ENCODE data around the gene ARHGAP26. TPM values are rescaled to one million over a fixed set of nuclear protein-coding genes. Genes with fewer than 3 reads are reported as not detected.

ARHGAP26 gene
- total and polyA plus RNA-seq, 7 donors = 5.4 to 25.5 (median 19.1) TPM

DNA sequence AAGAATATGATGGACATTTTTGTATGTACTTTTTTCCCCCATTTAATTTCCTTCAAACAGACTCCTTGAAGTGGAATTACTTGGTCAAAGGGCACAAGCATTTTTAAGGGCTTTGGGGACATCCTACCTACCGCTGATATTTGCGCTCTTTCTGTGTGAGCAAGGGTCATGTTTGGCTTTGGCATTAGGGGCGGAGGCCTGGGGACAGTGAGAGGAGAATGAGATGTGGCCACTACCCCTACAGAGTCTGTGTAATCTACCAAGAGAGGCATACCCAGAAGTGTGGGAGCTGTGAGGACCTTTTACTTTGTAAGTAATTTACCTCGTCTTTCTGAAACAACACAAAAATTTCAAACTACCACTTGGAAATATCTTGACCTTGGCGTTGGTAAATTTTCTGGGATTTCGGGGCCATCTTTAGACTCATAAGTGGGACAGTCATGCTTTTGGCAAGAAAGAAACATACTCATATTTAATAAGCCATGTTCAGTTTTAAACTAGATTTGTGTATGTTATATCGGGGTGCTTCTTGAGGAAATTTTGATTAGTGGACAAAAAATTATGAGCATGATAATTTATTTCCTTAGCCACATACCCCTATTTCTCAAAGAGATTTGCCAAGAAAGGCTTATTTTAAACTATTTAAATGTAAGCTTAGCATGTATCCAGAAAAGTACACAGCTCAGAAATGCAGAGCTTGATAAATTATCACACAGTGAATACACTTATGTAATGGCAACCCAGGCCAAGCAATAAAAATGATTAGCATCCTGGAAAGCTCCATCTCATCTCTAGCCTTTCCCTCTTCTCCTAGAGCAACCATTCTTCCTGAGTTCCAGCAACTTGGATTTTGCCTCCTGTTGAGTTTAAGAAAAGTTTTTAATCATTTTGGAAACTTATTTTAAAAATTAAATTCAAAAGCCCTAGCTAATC is 63.6 kb downstream of the ARHGAP26 start:
- H3K4me3 ChIP-seq = no peak overlapping the region
- WGBS, 2 donors = 61 to 80% methylated on average over 7 of the region's 7 CpGs
- H3K27me3 ChIP-seq = no peaks in the 10 kb centered on the region
- TF ChIP-seq POLR2A (IDR thresholded peaks at IDR 0.05) = no peak
- TF ChIP-seq, protein P1, sequence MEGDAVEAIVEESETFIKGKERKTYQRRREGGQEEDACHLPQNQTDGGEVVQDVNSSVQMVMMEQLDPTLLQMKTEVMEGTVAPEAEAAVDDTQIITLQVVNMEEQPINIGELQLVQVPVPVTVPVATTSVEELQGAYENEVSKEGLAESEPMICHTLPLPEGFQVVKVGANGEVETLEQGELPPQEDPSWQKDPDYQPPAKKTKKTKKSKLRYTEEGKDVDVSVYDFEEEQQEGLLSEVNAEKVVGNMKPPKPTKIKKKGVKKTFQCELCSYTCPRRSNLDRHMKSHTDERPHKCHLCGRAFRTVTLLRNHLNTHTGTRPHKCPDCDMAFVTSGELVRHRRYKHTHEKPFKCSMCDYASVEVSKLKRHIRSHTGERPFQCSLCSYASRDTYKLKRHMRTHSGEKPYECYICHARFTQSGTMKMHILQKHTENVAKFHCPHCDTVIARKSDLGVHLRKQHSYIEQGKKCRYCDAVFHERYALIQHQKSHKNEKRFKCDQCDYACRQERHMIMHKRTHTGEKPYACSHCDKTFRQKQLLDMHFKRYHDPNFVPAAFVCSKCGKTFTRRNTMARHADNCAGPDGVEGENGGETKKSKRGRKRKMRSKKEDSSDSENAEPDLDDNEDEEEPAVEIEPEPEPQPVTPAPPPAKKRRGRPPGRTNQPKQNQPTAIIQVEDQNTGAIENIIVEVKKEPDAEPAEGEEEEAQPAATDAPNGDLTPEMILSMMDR (IDR thresholded peaks at IDR 0.05) = no peak
- peak in 3 of 4 donors; percentile 54 to 64 (median 58) for TF ChIP-seq POLR2AphosphoS5 (IDR thresholded peaks at IDR 0.05)
- peak in 1 of 4 donors; percentile 31 for TF ChIP-seq EP300 (IDR thresholded peaks at IDR 0.05)
- intact Hi-C loops (cut with DNase I) = no loop called here
- H3K4me1 ChIP-seq = peaks cover 0 to 67% (median 41%) of the 10 kb centered on the region in 4 donors
- no peak for DNase-seq
- H3K27ac ChIP-seq = peak overlapping the region in 2 of 4 donors; percentile 2 to 45
- no peaks in the 10 kb centered on the region for H3K9me3 ChIP-seq
- no peaks in the 10 kb centered on the region for H3K36me3 ChIP-seq

DNA sequence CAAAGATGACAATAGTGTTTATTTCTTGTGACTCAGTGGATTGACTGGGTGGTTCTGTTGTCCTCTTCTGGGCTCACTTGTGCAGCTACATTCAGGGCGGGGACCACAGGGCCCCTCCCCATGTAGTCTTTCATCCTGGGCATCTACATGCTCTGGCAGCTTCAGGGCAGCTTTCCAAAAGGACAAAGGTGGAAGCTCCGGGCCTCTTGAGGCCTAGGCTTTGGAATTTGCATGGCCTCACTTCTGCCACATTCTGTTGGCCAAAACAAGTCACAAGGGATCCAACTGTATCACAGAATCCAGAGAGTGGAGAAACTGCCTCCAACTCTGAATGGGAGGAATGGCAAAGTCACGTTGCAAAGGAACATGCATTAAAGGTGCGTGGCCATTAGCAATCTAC is 64.3 kb downstream of the ARHGAP26 start:
- Histone ChIP-seq H3K27me3 (no peaks in the 10 kb centered on the region), H3K4me1 (peaks cover 0 to 67% (median 44%) of the 10 kb centered on the region in 4 donors), H3K4me3 (no peak overlapping the region), H3K36me3 (no peaks in the 10 kb centered on the region), H3K27ac (peak overlapping the region in 1 of 4 donors; percentile 45), H3K9me3 (no peaks in the 10 kb centered on the region)
- intact Hi-C loops (cut with DNase I) = no loop called here
- WGBS, 2 donors = 57 to 84% methylated on average over 4 of the region's 4 CpGs
- no peak for DNase-seq
- TF ChIP-seq POLR2A (IDR thresholded peaks at IDR 0.05) (no peak), EP300 (IDR thresholded peaks at IDR 0.05) (no peak)

DNA sequence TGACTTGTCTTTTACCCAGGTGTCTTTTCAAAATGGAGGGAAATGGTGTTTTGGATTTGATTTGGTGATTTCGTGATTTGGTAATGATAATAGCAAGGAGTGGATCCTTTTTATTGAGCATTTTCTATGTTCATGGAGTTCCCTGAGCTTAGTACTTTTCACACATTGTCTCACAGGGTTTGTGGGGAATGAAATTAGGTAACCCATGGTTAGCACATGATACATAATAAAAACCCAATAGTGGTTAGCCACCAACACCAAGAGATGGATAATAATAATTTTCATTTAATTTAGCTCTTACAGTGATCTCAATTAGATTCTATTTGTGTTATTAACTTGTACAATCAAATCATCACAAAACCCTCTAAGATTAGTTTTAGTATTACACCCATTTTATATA is 65.4 kb downstream of the ARHGAP26 start:
- 99% methylated on average over 1 of the region's 1 CpG for WGBS, 2 donors
- peaks cover 0 to 67% (median 44%) of the 10 kb centered on the region in 4 donors for H3K4me1 ChIP-seq
- no peak overlapping the region for H3K4me3 ChIP-seq
- intact Hi-C loops (cut with DNase I) = no loop called here
- no peak for DNase-seq
- no peaks in the 10 kb centered on the region for H3K9me3 ChIP-seq
- H3K36me3 ChIP-seq = no peaks in the 10 kb centered on the region
- TF ChIP-seq EP300 (IDR thresholded peaks at IDR 0.05) = no peak
- TF ChIP-seq POLR2AphosphoS5 (IDR thresholded peaks at IDR 0.05) = no peak
- H3K27ac ChIP-seq = no peak overlapping the region
- no peaks in the 10 kb centered on the region for H3K27me3 ChIP-seq

DNA sequence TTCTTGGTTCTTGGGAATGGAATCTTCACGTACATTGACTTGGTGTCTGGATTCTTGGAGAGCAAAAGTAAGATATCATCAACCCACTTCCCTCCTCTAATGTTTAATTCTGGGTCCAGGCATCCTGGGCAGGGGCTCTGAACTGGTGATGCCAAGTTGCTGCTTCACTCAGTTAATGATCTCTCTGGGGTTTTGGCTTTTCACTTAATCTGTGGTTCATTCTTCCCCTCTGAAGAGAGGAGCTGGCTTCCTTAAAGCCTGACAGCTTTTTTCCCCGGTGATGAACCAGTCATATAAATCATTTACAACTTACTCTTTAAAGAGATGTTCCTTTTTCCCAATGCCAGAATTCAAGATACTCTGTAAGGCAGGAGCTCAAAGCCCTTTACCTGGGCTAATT is 65.9 kb downstream of the ARHGAP26 start:
- 58 to 66% methylated on average over 2 of the region's 2 CpGs for WGBS, 2 donors
- H3K4me1 ChIP-seq = peaks cover 0 to 66% (median 44%) of the 10 kb centered on the region in 4 donors

DNA sequence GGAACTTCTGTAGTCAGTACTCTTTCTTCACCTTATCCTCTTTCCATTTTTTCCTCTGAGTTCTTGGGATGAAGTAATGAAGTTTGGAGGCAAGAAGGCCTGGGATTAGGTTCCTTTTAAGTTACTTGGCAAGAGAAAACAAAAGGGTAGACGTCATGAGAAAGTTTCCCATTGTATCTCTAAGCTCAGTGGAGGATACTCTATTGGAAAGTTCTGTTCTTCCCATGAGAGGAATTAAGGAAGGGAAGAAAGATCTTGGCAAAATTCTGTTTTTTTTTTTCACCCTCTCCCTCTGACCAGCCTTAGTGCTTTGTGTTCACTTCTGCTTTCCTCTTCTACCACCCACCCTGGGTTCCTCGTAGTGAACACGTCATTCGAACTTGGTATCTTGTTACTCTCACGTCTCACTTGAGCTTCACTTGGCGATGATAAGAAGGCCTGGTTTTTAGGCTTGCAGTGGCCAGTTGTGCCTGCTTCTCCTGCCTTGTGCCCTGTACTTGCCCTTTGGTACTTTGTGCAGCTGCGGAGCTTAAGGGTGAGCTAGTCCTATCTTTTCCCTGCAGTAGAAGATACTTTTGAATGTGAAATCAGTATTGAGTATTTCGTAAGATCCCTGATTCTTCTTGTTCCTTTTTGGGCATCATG is 67.0 kb downstream of the ARHGAP26 start:
- no peak overlapping the region for H3K4me3 ChIP-seq
- no peaks in the 10 kb centered on the region for H3K27me3 ChIP-seq
- intact Hi-C loops (cut with DNase I) = no loop called here
- no peaks in the 10 kb centered on the region for H3K9me3 ChIP-seq
- peaks cover 0 to 75% (median 55%) of the 10 kb centered on the region in 4 donors for H3K4me1 ChIP-seq
- no peak for DNase-seq
- TF ChIP-seq, protein P1 (IDR thresholded peaks at IDR 0.05) = no peak
- TF ChIP-seq EP300 (IDR thresholded peaks at IDR 0.05) (no peak), POLR2AphosphoS5 (IDR thresholded peaks at IDR 0.05) (peak in 1 of 4 donors; percentile 7), POLR2A (IDR thresholded peaks at IDR 0.05) (no peak)
- no peaks in the 10 kb centered on the region for H3K36me3 ChIP-seq
- peak overlapping the region in 2 of 4 donors; percentile 29 to 32 for H3K27ac ChIP-seq
- WGBS, 2 donors = 82 to 92% methylated on average over 8 of the region's 8 CpGs

More for the DNA sequence above, 65.9 kb downstream of the ARHGAP26 start:
- DNase-seq = no peak
- Histone ChIP-seq H3K27ac (no peak overlapping the region), H3K9me3 (no peaks in the 10 kb centered on the region), H3K4me3 (no peak overlapping the region), H3K36me3 (no peaks in the 10 kb centered on the region), H3K27me3 (no peaks in the 10 kb centered on the region)
- TF ChIP-seq, protein P1 (IDR thresholded peaks at IDR 0.05) = no peak
- intact Hi-C loops (cut with DNase I) = no loop called here

All from sigmoid colon (tissue), 7 donors.